K562 (cell line): ENCODE data around the gene NTSR1. TPM values are rescaled to one million over a fixed set of nuclear protein-coding genes. Genes with fewer than 3 reads are reported as not detected.

ENCODE experiments used
- ARHGAP35 ChIP-seq: fragments of 450-650 bp; IDR thresholded peaks from 2 replicates; pipeline ENCODE4 v1.6.1; 2018; ENCODE audit not compliant: partially characterized antibody
- ARID2 ChIP-seq: fragments of 450-650 bp; IDR thresholded peaks from 2 replicates; pipeline ENCODE4 v1.6.1; 2017; ENCODE audit warnings: antibody characterized with exemption, mild to moderate bottlenecking
- ATF1 ChIP-seq, 2 experiments: fragments of 450-650 bp in 1 of 2; IDR thresholded peaks; 2 replicates each; pipeline ENCODE4 v1.6.1; 2016; ENCODE audit warnings: missing compliant biosample characterization in 1 of 2, missing genetic modification characterization in 1 of 2
- BRF1 ChIP-seq: IDR thresholded peaks from 3 replicates; pipeline ENCODE4 v1.6.1; 2011; ENCODE audit warnings: borderline replicate concordance, mild to moderate bottlenecking; ENCODE audit not compliant: insufficient read length; ENCODE audit errors: extremely low read depth
- CXXC5 ChIP-seq: fragments of 250-450 bp; sonication (Bioruptor Pico); IDR thresholded peaks from 2 replicates; pipeline ENCODE4 v1.8.0; 2022; ENCODE audit warnings: inconsistent platforms, mild to moderate bottlenecking, moderate library complexity
- FOXA1 ChIP-seq: fragments of 450-650 bp; IDR thresholded peaks from 2 replicates; pipeline ENCODE4 v1.6.1; 2016; ENCODE audit warnings: mild to moderate bottlenecking, borderline replicate concordance
- HEY1 ChIP-seq: fragments of 250-450 bp; sonication (Bioruptor Pico); IDR thresholded peaks from 2 replicates; pipeline ENCODE4 v1.5.0; 2020; ENCODE audit warnings: mild to moderate bottlenecking, moderate library complexity, borderline replicate concordance
- HNRNPH1 ChIP-seq: fragments of 200-400 bp; formaldehyde crosslinking; optimal IDR thresholded peaks from 2 replicates; pipeline ENCODE3; 2017; ENCODE audit warnings: low read depth, mild to moderate bottlenecking, low read length, moderate library complexity
- MAFG ChIP-seq: fragments of 450-650 bp; conservative IDR thresholded peaks from 2 replicates; pipeline ENCODE4 v1.6.1; 2016; ENCODE audit warnings: missing genetic modification characterization, missing compliant biosample characterization
- MBD2 ChIP-seq: sonication (generic); IDR thresholded peaks from 2 replicates; pipeline ENCODE4 v1.6.1; 2016; ENCODE audit warnings: low read depth, borderline replicate concordance
- PTRF ChIP-seq: fragments of 450-650 bp; IDR thresholded peaks from 2 replicates; pipeline ENCODE4 v1.6.1; 2016; ENCODE audit warnings: mild to moderate bottlenecking, missing genetic modification characterization, missing compliant biosample characterization
- PYGO2 ChIP-seq: fragments of 450-650 bp; IDR thresholded peaks from 2 replicates; pipeline ENCODE4 v1.6.1; 2016; ENCODE audit warnings: mild to moderate bottlenecking, missing genetic modification characterization, moderate library complexity, missing compliant biosample characterization
- SMARCA4 ChIP-seq: fragments of 450-650 bp; IDR thresholded peaks from 2 replicates; pipeline ENCODE4 v1.6.1; 2016
- STAT5A ChIP-seq: IDR thresholded peaks from 2 replicates; pipeline ENCODE4 v1.6.1; 2012; ENCODE audit warnings: low read length, inconsistent platforms, borderline replicate concordance
- TAL1 ChIP-seq: fragments of 450-650 bp; IDR thresholded peaks from 2 replicates; pipeline ENCODE4 v1.6.1; 2016; ENCODE audit warnings: mild to moderate bottlenecking
- TCF3 ChIP-seq: sonication (generic); formaldehyde crosslinking; IDR thresholded peaks from 2 replicates; pipeline ENCODE4 v1.4.0; 2020; ENCODE audit warnings: mild to moderate bottlenecking, missing genetic modification reagents
- ZKSCAN8 ChIP-seq: fragments of 200-800 bp; sonication (Bioruptor generic); IDR thresholded peaks from 2 replicates; pipeline ENCODE4 v1.6.1; 2016; ENCODE audit warnings: missing genetic modification characterization, missing compliant biosample characterization
- ZNF12 ChIP-seq: sonication (generic); formaldehyde crosslinking; IDR thresholded peaks from 2 replicates; pipeline ENCODE4 v1.4.0; 2020; ENCODE audit warnings: mild to moderate bottlenecking, missing genetic modification reagents
- ZNF445 ChIP-seq: fragments of 250-450 bp; sonication (Bioruptor Pico); IDR thresholded peaks from 2 replicates; pipeline ENCODE4 v1.4.0; 2020; ENCODE audit warnings: low read depth, mild to moderate bottlenecking, moderate library complexity
- ZNF561 ChIP-seq: fragments of 450-650 bp; formaldehyde crosslinking; conservative IDR thresholded peaks from 2 replicates; pipeline ENCODE4 v1.4.0; 2020; ENCODE audit warnings: mild to moderate bottlenecking, moderate library complexity
- ZNF695 ChIP-seq: fragments of 450-650 bp; formaldehyde crosslinking; IDR thresholded peaks from 2 replicates; pipeline ENCODE4 v1.4.0; 2020; ENCODE audit warnings: mild to moderate bottlenecking, moderate library complexity
- ZNF785 ChIP-seq: fragments of 250-450 bp; sonication (Bioruptor Pico); IDR thresholded peaks from 2 replicates; pipeline ENCODE4 v1.4.0; 2020; ENCODE audit warnings: mild to moderate bottlenecking
- ZZZ3 ChIP-seq: fragments of 450-650 bp; IDR thresholded peaks from 2 replicates; pipeline ENCODE4 v1.6.1; 2016; ENCODE audit warnings: antibody characterized with exemption, mild to moderate bottlenecking, moderate library complexity
- polyA plus RNA-seq, 8 experiments: library from polyadenylated mRNA; depleted of rRNA in 4 of 8; stranded (reverse) in 5 of 8; unstranded in 3 of 8; fragments of >200 nt; fragmentation: Nextera tagmentation in 2 of 8; fragmentation: Illumina TruSeq in 1 of 8; extraction: Ambion mirVana in 2 of 8; extraction: Trizol in 1 of 8; gene quantifications; 2 replicates each; pipeline versions ENCODE4 v1.2.1 to v1.2.3, GENCODE V29; 2011 to 2014; ENCODE audit warnings: inconsistent platforms in 1 of 8, missing spikeins in 1 of 8
- total RNA-seq, 7 experiments: library from RNA; depleted of rRNA in 6 of 7; stranded (reverse); fragments of >200 nt in 6 of 7; fragmentation: Illumina TruSeq in 2 of 7; extraction: Trizol in 2 of 7; gene quantifications; 2 replicates each; pipeline versions ENCODE4 v1.2.1 to v1.2.3, GENCODE V29; 2011 to 2021; ENCODE audit warnings: low replicate concordance in 1 of 7
- TF ChIP-seq, protein P1 (sequence below): fragments of 450-650 bp; conservative IDR thresholded peaks from 2 replicates; pipeline ENCODE4 v1.6.1; 2016; ENCODE audit warnings: missing genetic modification characterization, low read depth, mild to moderate bottlenecking, control low read depth, missing compliant biosample characterization
- TF ChIP-seq, protein P2 (sequence below): sonication (generic); formaldehyde crosslinking; IDR thresholded peaks from 2 replicates; pipeline ENCODE4 v1.9.0; 2022; ENCODE audit warnings: mild to moderate bottlenecking, missing genetic modification reagents
- TF ChIP-seq, protein P3 (sequence below): sonication (generic); formaldehyde crosslinking; IDR thresholded peaks from 2 replicates; pipeline ENCODE4 v1.8.0; 2022; ENCODE audit warnings: missing genetic modification reagents, mild to moderate bottlenecking, borderline replicate concordance

The NTSR1 gene
- total and polyA plus RNA-seq, 9 of the 15 experiments (the other 6 are each of a cell fraction or from before 2014, with no cell fraction given): 0.04 to 0.40 (median 0.13) TPM; not detected in 3

DNA sequence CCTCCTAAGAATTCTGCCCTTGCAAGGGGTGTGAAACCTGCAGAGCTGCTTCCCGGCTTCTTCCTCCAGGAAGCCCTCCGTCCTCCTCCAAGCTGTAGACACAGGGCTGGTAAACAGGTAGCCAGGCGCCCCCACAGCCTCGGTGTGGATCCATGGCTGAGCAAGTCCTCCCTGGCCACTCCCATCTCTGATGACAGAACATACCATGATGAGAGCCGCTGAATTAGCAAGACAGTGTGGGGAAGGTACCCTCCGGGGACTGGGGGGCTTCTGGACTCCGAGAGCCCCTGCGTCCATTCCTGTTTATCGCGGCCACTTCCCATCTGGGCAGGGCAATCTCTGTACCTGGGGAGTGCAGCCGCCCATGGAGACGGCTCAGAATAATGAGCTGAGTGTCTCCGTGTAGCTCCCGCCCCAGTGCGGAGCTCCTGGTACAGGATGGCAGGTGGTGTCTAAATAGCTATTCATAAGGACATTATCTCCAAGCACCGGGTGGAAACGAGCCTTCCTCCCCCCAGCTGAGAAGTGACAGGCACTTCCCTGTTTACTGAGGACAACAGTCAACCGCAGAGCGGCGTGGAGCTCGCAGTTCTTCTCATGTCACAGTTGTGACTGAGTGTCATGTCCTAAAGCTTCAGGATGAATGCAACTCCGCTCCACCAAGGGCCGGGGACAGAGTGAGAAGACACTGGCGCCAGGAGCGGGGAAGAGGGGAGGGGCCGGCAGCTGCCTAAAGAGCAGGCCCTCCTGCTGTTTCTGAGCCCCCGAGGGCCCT is 22.7 kb upstream of the NTSR1 start (continued):
- TF ChIP-seq PYGO2 (tag) (no peak), ZNF785 (CRISPR knock-in tag) (no peak), BRF1 (no peak), CXXC5 (peak; percentile 60), ZNF12 (CRISPR knock-in tag) (no peak), ZZZ3 (no peak), PTRF (tag) (no peak), ARID2 (no peak), TAL1 (peak; percentile 62; the same call in 1 of the 2 replicates), ZNF445 (CRISPR knock-in tag) (no peak), ARHGAP35 (no peak), FOXA1 (no peak), STAT5A (peak; percentile 57; the same call in 1 of the 2 replicates), ZKSCAN8 (no peak), HEY1 (CRISPR knock-in tag) (no peak), ATF1 (CRISPR knock-in tag; IDR thresholded peaks at IDR 0.05) (no peak), ATF1 (tag; IDR thresholded peaks at IDR 0.05) (peak; percentile 40; the same call in 1 of the 2 replicates), TCF3 (CRISPR knock-in tag) (peak; percentile 92), ZNF695 (no peak), ZNF561 (CRISPR knock-in tag) (no peak), SMARCA4 (peak; percentile 70; the same call in 1 of the 2 replicates), HNRNPH1 (no peak), MBD2 (peak; percentile 41; the same call in 1 of the 2 replicates), MAFG (tag) (no peak)
- TF ChIP-seq, protein P1, sequence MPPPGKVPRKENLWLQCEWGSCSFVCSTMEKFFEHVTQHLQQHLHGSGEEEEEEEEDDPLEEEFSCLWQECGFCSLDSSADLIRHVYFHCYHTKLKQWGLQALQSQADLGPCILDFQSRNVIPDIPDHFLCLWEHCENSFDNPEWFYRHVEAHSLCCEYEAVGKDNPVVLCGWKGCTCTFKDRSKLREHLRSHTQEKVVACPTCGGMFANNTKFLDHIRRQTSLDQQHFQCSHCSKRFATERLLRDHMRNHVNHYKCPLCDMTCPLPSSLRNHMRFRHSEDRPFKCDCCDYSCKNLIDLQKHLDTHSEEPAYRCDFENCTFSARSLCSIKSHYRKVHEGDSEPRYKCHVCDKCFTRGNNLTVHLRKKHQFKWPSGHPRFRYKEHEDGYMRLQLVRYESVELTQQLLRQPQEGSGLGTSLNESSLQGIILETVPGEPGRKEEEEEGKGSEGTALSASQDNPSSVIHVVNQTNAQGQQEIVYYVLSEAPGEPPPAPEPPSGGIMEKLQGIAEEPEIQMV: no peak
- TF ChIP-seq, protein P2, sequence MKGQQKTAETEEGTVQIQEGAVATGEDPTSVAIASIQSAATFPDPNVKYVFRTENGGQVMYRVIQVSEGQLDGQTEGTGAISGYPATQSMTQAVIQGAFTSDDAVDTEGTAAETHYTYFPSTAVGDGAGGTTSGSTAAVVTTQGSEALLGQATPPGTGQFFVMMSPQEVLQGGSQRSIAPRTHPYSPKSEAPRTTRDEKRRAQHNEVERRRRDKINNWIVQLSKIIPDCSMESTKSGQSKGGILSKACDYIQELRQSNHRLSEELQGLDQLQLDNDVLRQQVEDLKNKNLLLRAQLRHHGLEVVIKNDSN: peak; percentile 18; the same call in 1 of the 2 replicates
- TF ChIP-seq, protein P3, sequence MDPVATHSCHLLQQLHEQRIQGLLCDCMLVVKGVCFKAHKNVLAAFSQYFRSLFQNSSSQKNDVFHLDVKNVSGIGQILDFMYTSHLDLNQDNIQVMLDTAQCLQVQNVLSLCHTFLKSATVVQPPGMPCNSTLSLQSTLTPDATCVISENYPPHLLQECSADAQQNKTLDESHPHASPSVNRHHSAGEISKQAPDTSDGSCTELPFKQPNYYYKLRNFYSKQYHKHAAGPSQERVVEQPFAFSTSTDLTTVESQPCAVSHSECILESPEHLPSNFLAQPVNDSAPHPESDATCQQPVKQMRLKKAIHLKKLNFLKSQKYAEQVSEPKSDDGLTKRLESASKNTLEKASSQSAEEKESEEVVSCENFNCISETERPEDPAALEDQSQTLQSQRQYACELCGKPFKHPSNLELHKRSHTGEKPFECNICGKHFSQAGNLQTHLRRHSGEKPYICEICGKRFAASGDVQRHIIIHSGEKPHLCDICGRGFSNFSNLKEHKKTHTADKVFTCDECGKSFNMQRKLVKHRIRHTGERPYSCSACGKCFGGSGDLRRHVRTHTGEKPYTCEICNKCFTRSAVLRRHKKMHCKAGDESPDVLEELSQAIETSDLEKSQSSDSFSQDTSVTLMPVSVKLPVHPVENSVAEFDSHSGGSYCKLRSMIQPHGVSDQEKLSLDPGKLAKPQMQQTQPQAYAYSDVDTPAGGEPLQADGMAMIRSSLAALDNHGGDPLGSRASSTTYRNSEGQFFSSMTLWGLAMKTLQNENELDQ (CRISPR knock-in tag): no peak
